CD4-positive, alpha-beta T cell treated with Interferon alpha-2 for 1 hour (primary cell): Measurements from ENCODE around the gene STK35.

ENCODE experiments used
- DNase-seq, 2 donors: peaks; one replicate each; pipeline ENCODE4 v3.0.0-alpha.2; 2020 to 2022

STK35 gene

GRCh38 chr20:2108498-2108897 lies 6.9 kb downstream of the STK35 start:
- DNase-seq: no peak

- no peak for DNase-seq
Observed at GRCh38 chr20:2108987-2109386, 7.4 kb downstream of the STK35 start.

- DNase-seq: peak in 1 of 2 donors; percentile 6
Observed at GRCh38 chr20:2109425-2110210, 8.0 kb downstream of the STK35 start.

GRCh38 chr20:2112910-2113309 lies 11.3 kb downstream of the STK35 start:
- no peak for DNase-seq

- DNase-seq: no peak
Observed at GRCh38 chr20:2114127-2114959, 12.7 kb downstream of the STK35 start.

GRCh38 chr20:2114990-2115681 lies 13.5 kb downstream of the STK35 start:
- DNase-seq: no peak

- DNase-seq: no peak
Observed at GRCh38 chr20:2116170-2116940, 14.7 kb downstream of the STK35 start.

GRCh38 chr20:2118783-2119182 lies 17.2 kb downstream of the STK35 start:
- no peak for DNase-seq

- DNase-seq: no peak
Observed at GRCh38 chr20:2122936-2123335, 21.3 kb downstream of the STK35 start.

- no peak for DNase-seq
Observed at GRCh38 chr20:2123720-2124119, 22.1 kb downstream of the STK35 start.

- DNase-seq: no peak
Observed at GRCh38 chr20:2124564-2125213, 23.1 kb downstream of the STK35 start.

- no peak for DNase-seq
Observed at GRCh38 chr20:2125474-2126112, 24.0 kb downstream of the STK35 start.

GRCh38 chr20:2127238-2127637 lies 25.6 kb downstream of the STK35 start:
- no peak for DNase-seq

GRCh38 chr20:2128542-2128941 lies 26.9 kb downstream of the STK35 start:
- no peak for DNase-seq

- DNase-seq: no peak
Observed at GRCh38 chr20:2130062-2130591, 28.5 kb downstream of the STK35 start.

- DNase-seq: no peak
Observed at GRCh38 chr20:2130683-2131082, 29.1 kb downstream of the STK35 start.

- no peak for DNase-seq
Observed at GRCh38 chr20:2131366-2131765, 29.7 kb downstream of the STK35 start.

GRCh38 chr20:2132461-2132901 lies 30.9 kb downstream of the STK35 start:
- DNase-seq: no peak

GRCh38 chr20:2133318-2134183 lies 31.9 kb downstream of the STK35 start:
- no peak for DNase-seq

- no peak for DNase-seq
Observed at GRCh38 chr20:2135013-2135412, 33.4 kb downstream of the STK35 start.
